HPDE6-E6E7 (cell line): ENCODE measurements around the gene TMEM151B.

Experiments used
- DNase-seq: peaks from one replicate; pipeline ENCODE4 v3.0.0; 2011; ENCODE audit warnings: missing footprints; ENCODE audit errors: extremely low spot score

TMEM151B gene

DNA sequence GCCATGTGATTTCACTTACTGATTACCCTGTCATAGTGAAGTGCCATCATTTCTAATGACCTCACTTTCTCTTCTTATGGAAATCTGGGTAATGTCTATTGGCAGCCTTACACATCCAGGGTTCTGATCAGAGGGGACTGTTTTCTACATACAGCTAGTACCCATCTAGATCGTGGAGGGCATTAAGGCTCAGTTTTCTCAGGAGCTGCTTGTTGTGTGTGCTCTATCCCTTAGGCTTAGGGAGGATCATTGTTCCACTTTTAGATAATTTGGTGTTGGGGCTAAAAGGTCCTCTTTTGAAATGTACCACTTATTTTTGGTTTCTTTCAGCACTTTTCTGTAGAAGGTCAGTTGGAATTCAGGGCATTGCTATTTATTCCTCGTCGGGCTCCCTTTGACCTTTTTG lies 19.5 kb upstream of the TMEM151B start:
- DNase-seq = no peak

GRCh38 chr6:44251576-44252524 lies 18.4 kb upstream of the TMEM151B start:
- DNase-seq = no peak

DNA sequence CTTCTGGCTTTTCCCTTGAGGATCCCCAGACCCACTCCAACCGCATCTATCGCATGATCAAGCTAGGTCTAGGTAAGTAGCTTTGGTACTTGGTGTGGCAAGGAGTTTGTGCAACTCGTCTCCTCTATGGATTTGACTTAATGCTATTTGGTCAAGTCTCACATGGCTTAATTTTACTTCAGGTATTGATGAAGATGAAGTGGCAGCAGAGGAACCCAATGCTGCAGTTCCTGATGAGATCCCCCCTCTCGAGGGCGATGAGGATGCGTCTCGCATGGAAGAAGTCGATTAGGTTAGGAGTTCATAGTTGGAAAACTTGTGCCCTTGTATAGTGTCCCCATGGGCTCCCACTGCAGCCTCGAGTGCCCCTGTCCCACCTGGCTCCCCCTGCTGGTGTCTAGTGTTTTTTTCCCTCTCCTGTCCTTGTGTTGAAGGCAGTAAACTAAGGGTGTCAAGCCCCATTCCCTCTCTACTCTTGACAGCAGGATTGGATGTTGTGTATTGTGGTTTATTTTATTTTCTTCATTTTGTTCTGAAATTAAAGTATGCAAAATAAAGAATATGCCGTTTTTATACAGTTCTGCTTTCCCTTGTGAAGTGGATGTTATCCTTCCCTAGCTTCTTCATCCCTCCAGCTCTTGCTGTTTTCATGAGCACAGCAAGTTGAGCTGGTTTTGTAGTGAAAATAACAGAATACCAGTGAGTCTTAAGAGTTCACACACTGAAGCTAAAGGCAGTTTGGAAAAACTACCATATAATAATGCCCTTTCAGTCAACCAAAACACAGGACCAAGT lies 16.7 kb upstream of the TMEM151B start:
- DNase-seq = no peak

- DNase-seq = no peak
These were observed 15.8 kb upstream of the TMEM151B start for GRCh38 chr6:44254191-44255104.

DNA sequence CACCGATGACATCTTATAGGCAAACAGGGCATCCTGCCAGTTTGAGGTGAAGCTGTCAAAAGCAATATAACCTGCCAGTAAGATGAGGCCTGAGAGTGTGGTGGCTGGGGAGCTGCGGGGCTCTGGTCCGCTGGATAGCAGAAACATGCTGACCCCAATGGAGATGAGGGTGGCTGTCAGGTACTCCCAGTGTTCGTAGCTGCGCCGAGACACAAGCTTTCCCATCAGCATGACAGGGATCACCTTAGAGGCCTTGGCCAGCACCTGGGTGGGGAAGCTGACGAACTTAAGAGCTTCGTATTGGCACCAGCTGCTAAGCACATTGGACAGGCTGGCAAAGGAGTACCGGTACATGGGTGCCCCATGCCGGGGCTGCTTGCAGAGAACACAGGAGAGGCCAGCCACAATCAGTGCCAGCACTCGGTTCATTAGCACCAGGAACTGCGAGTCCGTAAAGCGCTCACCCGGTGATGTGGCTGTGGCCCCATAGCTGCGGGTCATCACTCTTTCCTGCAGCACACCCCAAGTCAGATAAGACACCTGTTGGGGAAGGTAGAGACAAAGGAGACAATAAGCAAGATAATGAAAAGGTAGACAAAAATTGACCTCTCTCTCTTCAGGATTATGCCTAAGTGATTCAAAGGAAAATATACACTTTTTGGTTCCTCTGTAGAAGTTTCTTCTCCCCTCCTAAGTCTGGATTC lies 15.0 kb upstream of the TMEM151B start:
- DNase-seq = no peak

- DNase-seq = no peak
These were observed 14.1 kb upstream of the TMEM151B start for GRCh38 chr6:44255871-44256774.

- no peak for DNase-seq
These were observed 13.6 kb upstream of the TMEM151B start for GRCh38 chr6:44256775-44257024.

GRCh38 chr6:44257025-44257752 lies 13.1 kb upstream of the TMEM151B start, which contains the start of gene SLC35B2:
Gene SLC35B2 (minus strand): TSS chr6:44257528. CDS start chr6:44257410, 118 bp downstream.
- no peak for DNase-seq

GRCh38 chr6:44257753-44258324 lies 12.4 kb upstream of the TMEM151B start:
- no peak for DNase-seq

DNA sequence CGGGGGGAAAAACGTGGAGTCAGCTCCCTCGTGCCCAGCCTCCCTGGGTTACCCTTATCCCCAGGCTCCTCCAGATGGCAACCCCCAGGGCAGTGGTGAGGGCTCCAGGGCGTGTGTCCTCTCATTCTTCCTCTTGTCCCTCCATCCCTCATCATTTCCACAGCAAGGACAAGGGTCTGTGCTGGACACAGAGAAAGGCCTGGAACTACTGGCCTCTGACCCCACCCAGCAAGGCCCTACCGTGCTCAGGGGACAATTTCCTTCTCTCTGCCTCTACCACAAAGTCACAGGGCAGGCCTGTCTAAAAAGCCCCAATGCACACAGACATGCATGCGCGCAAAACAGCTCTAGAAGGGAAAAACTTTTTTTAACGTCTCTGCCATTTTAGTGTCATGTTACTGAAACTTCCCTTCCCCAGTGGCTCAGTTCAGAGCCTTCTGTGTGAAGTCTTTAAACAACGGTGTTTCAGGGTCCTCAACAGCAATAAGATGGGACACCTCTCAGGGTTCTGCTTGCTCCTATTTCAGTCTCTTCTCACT lies 11.9 kb upstream of the TMEM151B start:
- no peak for DNase-seq

- no peak for DNase-seq
These were observed 11.3 kb upstream of the TMEM151B start for GRCh38 chr6:44258921-44259320.

- no peak for DNase-seq
These were observed 10.2 kb upstream of the TMEM151B start for GRCh38 chr6:44260011-44260410.

- DNase-seq = no peak
These were observed 9.6 kb upstream of the TMEM151B start for GRCh38 chr6:44260451-44261297.

DNA sequence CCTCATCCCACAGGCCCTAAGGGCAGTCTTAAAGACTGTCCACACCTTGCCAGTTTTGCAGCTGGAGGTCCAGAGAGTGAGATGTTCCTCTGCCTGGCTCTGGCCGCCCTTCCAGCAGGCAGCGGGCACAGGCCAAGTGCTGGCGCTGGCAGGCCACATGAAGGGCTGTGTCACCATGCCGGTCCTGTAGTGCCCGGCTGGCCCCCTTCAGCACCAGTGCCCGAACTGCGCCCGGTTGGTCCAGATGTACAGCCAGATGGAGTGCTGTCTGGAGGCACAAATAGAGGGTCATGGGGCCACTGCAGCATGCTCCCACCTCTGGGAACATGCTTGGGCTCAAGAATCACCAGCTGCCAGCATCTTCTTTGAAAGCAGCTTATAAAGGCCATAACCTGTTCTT lies 8.7 kb upstream of the TMEM151B start:
- DNase-seq = no peak

DNA sequence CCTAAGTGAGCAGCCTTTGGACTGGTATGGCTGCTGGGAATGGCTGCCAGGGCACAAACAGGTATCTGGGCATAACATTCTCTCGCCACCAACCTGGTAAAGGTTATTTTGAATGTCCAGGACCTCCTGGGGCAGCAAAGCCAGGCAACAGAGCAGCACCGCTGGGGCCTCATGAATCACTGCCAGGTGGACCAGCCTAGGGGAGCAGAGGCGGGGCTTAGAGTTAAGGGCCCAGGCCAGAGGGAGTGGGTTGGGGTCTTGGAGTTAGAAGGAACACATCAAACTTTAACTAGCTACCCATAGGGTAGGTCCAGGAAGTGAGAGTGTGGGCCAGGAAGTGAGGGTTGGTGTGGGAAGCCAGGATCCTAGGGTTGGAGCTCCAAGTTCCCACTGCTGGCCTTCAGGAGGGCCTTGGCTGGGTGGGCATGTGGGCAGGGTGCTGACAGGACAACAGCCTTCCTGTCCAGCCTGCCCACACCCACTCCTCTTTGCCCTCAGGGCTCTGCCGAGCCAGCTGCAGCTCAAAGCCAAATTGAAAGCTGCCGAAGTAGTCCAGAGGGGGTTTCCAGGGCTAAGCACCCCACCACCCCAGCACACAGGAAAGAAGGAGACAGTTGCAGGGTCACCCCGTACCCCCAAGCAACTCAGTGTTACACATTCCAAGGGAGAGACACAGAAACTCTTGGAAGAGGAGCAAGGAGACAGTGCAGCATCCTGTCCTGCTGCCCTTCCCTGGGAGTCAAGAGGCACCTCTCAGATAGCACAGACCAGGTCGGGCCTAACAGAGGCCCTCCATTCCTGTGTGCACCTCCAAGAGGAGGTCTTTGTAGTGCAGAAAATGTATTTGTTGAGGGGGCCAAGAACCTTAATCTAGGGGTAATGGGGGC lies 7.5 kb upstream of the TMEM151B start:
- DNase-seq = no peak

DNA sequence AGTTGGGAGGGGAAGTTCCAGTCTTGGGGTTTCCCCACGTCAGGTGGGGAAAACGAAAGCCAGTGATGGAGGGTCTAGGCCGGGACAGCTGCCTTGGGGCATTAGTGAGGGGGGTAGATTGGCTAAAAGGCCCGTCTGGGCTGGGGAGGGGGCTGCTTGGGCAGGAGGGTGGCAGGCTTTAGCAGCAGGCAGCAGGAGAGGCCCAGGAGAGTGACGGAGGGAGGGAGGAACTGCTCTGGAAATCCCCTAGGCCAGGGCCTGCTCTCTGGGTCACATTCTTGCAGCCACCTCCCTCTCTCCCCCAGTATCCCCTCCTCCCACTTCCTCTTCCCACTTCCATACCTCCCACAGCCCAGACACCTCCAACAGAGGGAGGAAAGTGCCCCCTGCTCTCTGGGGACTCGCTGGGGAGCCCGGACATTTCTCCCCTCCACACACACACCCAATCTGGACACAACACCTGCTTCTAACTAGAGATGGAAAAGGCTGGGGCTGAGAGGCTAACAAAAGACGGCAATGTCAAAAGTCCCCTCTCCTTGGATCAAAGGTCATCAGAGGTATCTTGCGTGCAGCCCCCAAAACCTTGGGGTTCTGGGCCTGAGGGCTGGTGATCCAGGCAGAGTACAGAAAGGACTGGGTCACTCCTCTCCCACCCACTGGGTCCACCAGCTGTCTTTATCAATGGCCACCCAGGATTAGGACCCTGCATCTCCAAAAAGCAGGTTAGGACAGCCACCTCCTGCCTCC lies 6.7 kb upstream of the TMEM151B start:
- DNase-seq = no peak
